Midbrain (tissue), 1 donor: ENCODE results near the gene KNDC1.
"Not testable (repeated sequence)": the region's sequence is repeated elsewhere in the genome, so short reads cannot be mapped to it uniquely, and the experiment has no call there.

Experiments used
- DNase-seq: peaks from one replicate; lab custom pipeline; 2025; lab: John Stamatoyannopoulos, UW

The KNDC1 gene

DNA sequence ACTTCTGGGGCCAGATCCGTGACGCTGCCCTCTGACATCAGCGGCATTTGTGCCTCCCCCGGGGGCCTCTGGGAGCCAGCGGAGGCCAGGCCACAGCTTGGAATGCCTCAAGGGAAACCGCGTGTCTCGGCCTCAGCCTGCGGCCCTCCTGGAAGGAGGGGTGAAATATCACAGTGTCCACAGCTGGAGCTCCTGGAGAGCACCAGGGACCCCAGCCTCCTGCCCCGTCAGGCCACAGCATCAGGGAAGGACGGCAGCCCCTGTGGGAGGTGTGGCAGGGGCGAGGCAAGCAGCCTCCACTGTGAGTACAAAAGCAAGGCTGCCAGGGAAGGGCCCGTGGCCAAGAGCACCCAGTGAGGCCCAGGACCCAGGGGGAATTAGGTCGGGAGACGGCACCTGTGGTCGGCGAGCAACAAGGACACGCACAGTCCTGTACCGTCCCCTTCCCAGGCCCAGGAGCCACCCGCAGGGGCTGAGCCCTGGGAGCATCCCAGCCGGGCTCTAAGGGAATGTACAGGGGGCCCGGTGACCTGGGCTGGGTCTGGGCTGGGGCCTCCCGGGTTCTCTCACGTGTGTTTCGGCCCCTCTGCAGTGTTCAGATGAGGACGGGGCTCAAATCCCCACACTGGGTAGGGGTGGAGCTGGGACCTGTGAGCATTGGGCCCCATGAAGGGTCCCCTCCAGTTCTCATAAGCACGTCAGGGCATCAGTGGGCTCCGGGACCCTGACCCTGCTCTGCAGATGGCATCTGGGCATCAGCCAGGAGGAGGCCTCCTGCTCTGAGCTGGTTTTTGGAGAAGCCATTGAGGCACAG lies 18.7 kb upstream of the KNDC1 start:
- no peak for DNase-seq

DNA sequence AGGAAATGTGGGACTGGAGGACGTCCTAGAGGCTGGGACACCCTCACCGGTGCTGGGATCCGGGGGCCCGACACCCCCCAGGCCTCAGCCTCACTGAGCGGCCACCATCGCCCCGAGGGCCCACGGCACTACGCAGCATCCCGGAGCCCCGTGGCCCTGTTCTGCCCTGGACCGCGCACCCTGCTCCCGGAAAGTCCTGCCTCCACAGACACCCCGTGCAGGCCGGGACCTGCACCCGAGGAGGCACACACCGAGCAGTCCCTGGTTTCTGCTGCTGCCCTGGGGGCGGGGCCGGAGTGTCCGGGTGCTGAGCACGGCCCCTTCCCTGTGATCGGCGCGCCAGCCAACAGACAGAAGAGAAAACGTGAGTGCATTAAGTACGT lies 18.1 kb upstream of the KNDC1 start:
- no peak for DNase-seq

DNA sequence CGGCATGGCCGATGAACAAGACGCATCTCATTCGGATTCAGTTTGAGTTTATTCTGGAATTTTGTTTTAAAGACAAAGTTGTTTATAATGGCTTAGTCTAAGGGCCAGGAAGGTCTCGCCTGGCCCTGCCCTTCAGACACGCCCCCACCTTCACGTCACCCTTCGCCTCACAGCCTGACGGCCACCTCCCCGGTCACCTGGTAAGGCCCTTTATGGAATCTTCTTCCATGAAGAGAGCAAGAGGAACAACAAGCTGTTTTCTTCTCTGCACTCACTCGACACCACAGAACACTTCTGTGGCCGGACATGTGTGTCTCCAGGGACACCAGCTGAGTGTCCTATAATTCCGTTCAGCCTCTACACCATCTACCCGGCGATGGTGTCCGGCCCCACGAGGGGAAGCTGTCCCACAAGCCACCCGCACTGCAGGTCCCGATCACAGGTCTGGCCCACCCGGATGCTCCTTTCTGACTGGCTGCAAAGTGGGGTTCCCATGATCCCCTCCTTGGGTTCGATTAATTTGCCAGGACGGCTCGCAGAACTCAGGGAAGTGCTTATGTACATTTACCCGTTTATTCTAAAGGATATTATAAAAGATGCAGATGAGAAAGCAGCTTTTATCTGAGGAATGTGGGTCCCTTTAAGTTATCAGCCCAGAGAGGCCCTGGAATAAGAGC lies 17.4 kb upstream of the KNDC1 start:
- no peak for DNase-seq

DNA sequence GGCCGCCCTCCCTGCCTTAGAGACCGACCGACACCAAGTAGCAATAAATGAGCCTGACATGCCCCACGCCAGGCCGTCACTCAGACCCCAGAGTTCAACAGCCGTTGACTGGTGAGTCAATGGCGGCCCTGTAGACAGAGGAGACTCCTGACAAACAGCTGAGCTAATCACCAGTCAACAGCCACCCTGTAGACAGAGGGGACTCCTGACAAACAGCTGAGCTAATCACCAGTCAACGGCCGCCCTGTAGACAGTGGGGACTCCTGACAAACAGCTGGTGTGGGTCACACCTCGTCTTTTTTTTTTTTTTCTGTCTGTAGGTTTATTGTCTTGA lies 16.9 kb upstream of the KNDC1 start:
- no peak for DNase-seq

DNA sequence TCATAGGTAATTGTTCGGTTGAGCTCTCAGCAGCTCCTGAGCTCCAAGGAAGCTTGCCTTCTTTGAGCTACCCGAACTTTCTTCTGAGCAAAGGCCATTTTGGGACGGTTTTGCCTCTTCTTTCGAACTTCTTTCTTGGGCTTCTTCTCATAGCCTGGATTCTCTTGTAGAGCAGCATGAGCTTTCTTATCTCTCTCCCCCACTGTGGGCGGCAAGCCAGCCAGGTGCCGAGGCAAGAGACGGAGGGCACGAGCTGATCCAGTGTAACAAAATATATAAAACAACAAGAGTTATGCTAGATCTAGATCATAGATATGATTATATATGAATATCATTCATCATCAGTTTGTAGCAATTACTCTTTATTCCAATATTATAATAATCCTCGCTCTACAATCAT lies 16.5 kb upstream of the KNDC1 start:
- no peak for DNase-seq

DNA sequence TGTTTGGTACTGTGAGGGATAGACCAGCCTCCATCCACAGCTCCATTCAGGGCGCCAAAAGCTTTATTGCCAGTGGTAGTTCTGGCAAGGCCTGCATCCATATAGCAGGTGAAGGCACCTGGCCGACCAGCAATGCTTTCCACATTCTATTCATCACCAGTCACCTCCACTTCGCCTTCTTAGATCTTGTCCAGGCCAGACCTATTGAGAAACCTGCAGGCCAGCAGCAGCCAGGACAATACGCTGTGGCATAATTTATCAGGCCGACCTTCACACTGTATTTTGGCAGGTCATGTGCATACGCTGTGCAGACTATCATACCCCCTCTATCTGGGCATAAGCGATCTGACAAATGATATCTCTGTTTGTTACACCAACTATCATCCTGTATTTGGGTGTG lies 15.2 kb upstream of the KNDC1 start:
- DNase-seq = no peak

DNA sequence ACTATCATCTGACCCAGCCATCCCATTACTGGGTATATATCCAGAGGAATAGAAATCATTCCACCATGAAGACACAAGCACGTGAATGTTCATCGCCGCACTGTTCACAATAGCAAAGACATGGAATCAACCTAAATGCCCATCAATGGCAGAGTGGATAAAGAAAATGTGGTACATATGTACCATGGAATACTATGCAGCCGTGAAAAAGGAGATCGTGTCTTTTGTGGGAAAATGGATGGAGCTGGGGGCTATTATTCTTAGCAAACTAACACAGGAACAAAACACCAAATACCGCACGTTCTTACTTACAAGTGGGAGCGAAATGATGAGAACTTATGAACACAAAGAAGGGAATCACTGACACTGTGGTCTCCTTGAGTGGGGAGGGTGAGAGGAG lies 9.8 kb upstream of the KNDC1 start:
- no peak for DNase-seq

DNA sequence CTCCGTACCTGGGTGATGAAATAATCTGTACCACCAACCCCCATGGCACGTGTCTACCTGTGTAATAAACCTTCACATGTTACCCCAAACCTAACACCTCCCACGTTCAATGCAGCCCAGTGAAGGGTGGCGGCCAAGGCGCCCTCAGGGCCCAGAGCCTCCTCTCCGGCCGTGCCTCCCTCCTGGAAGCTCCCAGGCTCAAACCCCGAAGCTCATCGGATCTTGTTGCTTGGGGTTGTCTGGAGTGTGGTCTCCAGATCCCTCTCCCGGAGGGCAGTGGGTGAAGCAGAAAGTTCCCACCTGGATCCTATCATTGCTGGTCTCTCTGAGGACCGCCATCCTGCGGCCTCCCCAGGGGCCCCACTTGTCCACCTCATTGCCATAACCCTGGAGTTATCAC lies 9.4 kb upstream of the KNDC1 start:
- no peak for DNase-seq

DNA sequence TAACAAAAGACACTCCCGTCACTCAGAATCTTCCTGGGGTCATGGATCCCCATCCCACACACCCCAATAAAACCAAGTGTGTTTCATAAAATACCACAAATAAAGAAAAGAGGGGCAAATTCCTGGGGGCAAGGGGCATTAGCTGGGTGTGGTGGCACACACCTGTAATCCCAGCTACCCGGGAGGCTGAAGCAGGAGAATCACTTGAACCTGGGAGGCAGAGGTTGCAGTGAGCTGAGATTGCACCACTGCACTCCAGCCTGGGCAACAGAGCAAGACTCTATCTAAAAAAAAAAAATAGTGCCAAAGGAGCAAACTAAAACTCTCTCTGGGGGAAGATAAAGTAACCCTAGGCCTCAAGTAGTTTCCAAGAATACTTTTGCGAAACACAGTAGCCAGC lies 8.9 kb upstream of the KNDC1 start:
- not testable (repeated sequence) for DNase-seq

DNA sequence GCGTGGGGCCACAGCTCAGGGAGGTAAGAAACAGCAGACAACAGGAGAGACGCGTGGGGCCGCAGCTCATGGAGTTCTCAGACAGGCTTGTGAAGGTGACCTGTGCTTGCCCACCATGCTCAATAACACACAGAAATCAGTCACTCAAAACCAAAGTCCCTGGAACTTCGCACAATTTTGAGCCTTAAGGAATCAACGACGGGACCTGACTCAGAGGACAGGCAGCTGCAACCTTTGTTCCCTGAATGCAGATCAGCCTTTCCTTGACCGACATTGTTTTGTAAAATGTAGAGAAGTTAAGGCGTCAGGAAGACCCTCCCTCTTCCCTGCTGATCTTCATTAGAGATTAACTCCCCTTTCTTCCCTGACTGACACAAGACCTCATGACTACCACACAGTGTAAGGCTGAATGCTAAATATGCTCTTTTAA lies 8.5 kb upstream of the KNDC1 start:
- no peak for DNase-seq

DNA sequence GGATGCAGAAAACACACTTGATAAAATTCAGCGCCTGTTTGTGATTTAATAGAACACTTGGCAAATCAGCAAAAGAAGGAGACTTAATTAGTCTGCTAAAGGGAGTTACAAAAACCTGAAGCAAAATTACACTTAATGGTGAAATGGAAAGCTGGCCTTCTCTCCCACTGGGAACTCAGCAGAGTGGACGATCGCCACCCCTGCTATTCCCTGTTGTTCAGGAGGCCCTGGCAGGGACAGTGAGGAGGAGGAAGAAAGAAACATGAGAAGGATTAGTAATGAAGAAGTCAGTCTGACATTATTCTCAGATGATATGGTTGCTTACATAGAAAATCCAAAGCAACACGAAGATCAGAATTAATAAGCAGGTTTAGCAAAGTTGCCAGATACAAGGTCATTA lies 5.6 kb upstream of the KNDC1 start:
- DNase-seq = no peak

DNA sequence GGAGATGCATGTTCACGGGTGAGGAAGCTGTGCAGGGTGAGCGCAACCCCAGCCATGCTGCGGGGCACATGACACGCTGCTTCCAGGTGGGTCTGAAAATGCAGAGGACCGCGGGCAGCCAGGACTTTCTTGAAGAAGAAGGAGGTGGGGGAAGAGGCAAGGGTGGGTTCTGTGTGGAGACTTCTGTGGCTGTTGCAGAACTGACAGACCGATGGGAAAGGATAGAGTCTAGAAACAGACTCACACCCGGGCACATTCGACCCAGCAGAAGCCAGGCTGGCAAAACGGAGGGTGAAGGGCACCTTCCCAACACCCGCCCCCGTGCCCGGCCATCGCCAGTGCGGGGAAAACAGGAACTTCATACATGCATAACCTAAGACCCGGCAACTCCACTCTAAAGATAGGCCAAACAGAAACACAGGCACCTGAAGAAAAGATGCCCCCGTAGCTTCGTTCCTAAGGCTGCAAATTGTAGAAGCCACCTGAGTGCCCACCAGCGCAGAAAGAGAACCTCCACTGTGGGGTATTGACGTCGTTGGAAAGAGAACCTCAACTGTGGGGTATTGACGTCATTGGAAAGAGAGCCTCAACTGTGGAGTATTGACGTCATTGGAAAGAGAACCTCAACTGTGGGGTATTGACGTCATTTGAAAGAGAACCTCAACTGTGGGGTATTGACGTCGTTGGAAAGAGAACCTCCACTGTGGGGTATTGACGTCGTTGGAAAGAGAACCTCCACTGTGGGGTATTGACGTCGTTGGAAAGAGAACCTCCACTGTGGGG lies 4.8 kb upstream of the KNDC1 start:
- no peak for DNase-seq

DNA sequence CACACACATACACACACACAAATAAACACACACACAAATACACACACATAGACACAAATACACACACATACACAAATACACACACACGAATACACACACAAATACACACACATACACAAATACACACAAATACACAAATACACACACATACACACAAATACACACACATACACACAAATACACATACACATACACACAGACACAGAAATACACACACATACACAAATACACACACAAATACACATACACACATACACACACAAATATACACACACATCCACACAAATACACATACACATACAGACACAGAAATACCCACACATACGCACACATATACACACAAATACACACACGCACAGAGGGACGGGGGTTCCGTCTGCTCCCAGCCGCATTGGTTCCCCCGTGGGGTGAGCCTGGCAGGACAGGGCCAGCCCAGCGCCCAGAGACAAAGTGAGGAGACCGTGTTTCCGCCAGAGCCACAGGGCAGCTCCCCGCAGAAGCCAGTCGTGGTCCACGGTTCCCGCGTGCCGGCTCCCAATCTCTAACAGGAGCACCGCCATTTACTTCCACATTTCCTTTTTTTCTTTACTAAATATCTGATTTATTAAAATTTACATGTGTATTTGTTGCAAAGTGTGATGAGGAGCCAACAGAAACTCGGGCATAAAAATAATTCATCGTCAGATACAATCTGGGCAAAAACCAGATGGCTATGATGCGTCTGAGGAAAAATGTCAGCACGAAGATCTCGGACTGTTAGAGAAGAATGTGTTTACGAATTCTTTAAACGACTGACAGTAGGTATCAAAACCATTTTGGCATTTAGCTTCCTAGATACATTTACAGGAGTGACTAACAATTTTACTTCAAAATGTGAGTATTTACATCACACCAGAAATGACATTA lies 3.1 kb upstream of the KNDC1 start:
- DNase-seq = no peak

DNA sequence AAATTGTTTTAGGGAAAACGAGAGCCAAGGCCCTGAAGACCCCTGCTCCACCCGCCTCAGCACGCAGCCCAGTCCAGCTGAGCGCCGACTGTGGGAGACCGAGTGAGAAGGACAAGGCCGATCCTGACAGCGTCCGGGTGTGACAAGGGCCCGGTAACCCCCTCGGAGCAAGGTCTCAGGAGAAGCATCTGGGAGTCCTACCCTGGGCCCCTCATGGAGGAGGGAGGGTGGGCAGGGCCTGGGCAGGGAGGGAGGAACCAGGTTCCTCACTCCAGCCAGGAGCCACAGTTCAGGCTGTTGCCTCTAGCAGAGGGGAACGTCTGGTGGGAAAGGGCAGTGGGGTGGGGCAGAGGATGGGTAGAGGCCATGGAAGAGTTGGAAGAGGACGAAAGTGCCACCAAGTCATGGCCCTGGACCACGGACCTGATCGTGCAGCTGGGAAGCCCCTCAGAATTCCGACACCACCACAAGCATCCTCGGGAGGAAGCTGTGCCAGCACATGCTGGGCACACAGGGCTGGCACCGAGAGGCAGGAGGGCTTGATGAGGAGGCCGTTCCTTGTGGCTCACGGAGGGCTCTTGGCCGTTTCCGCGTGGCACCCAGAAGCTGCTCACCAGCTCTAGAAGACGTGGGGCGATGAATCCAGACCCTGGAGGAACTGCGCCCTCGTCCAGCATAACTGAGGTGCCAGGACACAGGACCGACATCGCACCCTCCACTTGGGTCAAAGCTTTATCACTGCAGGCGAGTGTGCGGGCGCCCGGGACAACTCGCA lies 2.2 kb upstream of the KNDC1 start:
- no peak for DNase-seq

DNA sequence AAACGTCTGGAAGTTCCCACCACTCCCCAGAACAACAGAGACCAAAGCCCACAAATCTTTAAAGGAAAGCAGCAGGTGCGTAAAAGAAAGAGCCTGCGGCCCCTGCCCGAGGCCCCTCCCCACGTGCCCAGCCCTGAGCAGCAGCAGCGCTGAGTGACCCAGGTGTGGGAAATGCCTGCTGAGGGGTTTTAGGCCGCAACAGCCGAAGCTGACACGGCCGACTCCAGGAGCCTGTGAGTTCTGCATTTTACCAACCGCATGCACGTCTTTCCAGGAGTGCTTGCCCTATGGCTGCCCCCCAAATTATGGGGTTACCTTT lies 1.6 kb upstream of the KNDC1 start:
- DNase-seq = no peak

DNA sequence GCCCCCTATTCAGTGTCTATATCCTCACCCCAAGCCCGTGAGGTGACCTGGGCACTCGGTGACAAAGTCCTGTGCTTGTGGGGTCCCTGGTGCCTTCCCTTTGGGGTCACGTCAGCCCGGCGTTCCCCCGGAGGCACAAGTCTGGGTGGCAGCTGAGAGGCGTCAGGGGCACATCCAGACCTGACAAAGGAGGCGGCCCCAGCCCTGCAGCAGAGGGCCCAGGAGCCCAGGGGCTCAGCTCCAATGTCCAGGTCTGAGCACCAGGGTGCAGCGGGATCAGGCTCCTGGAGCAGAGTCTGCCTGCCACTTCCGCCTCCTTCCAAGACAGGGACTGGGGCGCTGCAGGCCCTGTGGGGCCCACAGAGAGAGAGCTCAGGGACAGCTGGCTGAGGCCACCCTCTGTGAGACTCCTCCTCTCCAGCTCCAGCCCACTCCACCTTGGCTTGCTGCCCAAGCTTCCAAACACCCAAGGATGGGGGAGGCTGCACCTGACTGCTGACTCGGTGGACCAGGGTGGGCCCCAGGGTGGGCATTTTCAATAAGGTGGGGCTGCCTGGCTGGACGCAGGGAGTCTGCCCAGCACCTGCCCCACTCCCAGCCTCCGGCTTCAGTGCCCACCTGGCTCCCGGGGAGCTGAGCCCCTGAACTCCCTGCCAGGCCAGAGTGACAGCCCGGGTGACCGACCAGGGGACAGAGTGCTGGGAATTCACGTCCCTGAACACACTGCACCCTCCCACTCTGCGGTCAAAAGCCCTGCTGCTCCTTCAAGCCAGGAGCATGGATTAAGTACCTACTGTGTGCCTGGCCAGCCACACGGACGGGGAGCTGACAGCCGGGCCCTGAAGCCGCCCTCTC lies 1.0 kb upstream of the KNDC1 start:
- no peak for DNase-seq

DNA sequence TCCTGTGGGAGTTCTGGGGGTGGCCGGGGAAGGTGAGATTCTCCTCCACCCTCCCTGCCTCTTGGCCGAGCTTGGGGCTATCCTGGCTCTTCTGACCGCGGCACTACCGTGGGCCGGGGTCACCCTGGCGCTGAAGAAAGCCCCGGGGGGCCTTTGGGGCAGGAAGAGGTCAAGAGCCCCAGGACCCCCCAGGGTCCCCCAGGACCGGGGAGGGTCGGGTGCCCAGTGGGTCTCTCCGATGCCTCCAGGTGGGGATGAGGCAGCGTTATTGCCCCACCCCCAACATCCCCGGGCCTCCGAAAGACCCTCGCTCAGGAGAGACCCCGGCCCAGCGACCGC lies 439 bp upstream of the KNDC1 start:
- no peak for DNase-seq

DNA sequence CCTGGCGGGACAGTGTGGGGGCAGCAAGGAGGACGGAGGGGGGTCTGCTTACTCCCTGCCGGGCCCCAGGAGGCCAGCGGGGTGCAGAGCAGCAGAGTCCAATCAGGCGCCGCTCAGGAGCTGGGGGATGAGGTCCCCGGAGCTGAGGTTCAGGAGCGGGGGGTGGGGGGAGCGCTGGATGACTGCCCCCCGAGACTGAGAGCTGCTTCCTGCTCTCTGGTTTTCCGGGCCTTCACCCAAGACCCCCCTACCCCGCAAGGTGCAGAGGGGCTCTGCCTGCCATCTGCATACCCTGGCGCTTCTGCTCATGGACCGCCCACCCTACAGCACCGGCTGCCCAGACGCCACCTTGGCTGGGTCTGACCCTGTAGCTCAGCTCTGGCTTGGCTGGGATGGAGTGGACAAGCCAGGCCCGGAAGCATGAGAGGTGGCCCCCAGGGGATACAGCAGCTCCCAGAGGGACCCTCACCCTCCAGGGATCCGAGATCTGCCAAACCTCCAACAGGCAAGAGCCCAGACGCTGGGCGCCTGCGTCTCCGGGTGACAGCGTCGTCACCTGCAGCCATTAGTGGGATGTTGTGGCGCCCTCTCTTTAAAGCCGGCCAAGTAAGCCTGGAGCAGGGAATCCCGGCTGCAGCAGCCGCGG lies 930 bp downstream of the KNDC1 start:
- DNase-seq = no peak

DNA sequence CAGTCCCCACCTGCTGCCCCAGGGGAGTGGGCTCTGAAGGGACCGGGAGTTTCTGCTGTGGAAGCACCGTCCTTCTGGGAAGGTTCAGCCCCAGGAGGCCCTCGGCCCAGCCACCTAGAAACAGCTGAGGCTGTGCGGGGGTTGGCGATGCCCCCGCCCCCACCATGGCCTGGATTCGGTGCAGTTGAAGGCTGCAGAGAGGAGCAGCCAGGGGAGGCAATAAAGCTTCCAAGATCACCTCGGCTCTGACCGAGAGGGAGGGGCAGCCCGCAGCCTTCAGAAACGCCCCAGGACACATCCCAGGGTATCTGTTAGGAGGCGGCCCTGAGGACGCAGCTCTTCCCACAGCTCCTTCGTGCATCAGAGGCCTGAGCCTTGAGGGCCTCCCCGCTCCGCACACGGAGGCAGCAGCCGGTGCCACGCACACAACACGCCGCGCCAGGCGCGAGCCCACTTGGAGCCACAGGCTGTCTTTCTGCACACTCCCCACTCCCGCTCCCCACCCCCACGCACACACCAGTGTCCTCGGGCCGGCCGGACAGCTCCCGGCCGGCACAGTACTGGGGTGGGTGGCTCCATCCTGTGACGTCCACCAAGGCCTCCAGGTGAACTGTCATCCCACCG lies 1.6 kb downstream of the KNDC1 start:
- no peak for DNase-seq
